Hepatocyte (in vitro differentiated cells): ENCODE data around the gene ISM1. TPM values are rescaled to one million over a fixed set of nuclear protein-coding genes. Genes with fewer than 3 reads are reported as not detected.

ENCODE experiments used
- DNase-seq: peaks from one replicate; pipeline ENCODE4 v3.0.0-alpha.2; 2016; ENCODE audit warnings: low spot score
- H2AFZ ChIP-seq: fragments of 200-600 bp; sonication (generic); 2 replicates; pipeline ENCODE4 v1.6.0; 2016; ENCODE audit warnings: antibody characterized with exemption, mild to moderate bottlenecking
- H3K27ac ChIP-seq: fragments of 200-600 bp; sonication (generic); 2 replicates; pipeline ENCODE4 v1.5.1; 2016; ENCODE audit warnings: mild to moderate bottlenecking
- H3K27me3 ChIP-seq: fragments of 200-600 bp; sonication (generic); 2 replicates; pipeline ENCODE4 v1.6.1; 2016
- H3K36me3 ChIP-seq: fragments of 200-600 bp; sonication (generic); replicated peaks from 2 replicates; pipeline ENCODE4 v1.5.1; 2016; ENCODE audit warnings: low read depth; ENCODE audit not compliant: insufficient read depth
- H3K4me1 ChIP-seq: fragments of 200-600 bp; sonication (generic); 2 replicates; pipeline ENCODE4 v1.5.1; 2016; ENCODE audit warnings: mild to moderate bottlenecking, moderate library complexity; ENCODE audit not compliant: insufficient read depth
- H3K4me2 ChIP-seq: fragments of 200-600 bp; sonication (generic); 2 replicates; pipeline ENCODE4 v1.6.0; 2016
- H3K4me3 ChIP-seq: fragments of 200-600 bp; sonication (generic); 2 replicates; pipeline ENCODE4 v1.5.1; 2016; ENCODE audit warnings: mild to moderate bottlenecking
- H3K79me2 ChIP-seq: fragments of 200-600 bp; sonication (generic); 2 replicates; pipeline ENCODE4 v1.6.0; 2017; ENCODE audit warnings: mild to moderate bottlenecking
- H3K9me2 ChIP-seq: fragments of 200-600 bp; sonication (generic); replicated peaks from 2 replicates; pipeline ENCODE4 v1.6.0; 2017; ENCODE audit warnings: mild to moderate bottlenecking; ENCODE audit not compliant: insufficient read depth
- H3K9me3 ChIP-seq: fragments of 200-600 bp; sonication (generic); 2 replicates; pipeline ENCODE4 v1.5.1; 2016; ENCODE audit warnings: low read depth, mild to moderate bottlenecking
- H4K20me1 ChIP-seq: fragments of 200-600 bp; sonication (generic); 2 replicates; pipeline ENCODE4 v1.6.0; 2016; ENCODE audit warnings: mild to moderate bottlenecking; ENCODE audit not compliant: insufficient read depth, poor library complexity, severe bottlenecking
- EZH2 ChIP-seq: fragments of 200-600 bp; sonication (generic); IDR thresholded peaks from 2 replicates; pipeline ENCODE4 v1.6.1; 2016; ENCODE audit warnings: antibody characterized with exemption, mild to moderate bottlenecking, borderline replicate concordance
- EZH2phosphoT487 ChIP-seq: fragments of 200-600 bp; sonication (generic); IDR thresholded peaks from one replicate; pipeline ENCODE4 v1.6.1; 2018; ENCODE audit warnings: antibody characterized with exemption, mild to moderate bottlenecking, low read depth, moderate library complexity; ENCODE audit not compliant: unreplicated experiment, severe bottlenecking
- WGBS: methylation state at CpG from one replicate; pipeline ENCODE4 v1.1.6; 2016; ENCODE audit warnings: low lambda C conversion rate; ENCODE audit errors: missing lambda C conversion rate; 5-methylcytosine and 5-hydroxymethylcytosine counted together
- polyA plus RNA-seq: library from polyadenylated mRNA; unstranded; fragments of >200 nt; fragmentation: Nextera tagmentation; extraction: Ambion mirVana; gene quantifications from 2 replicates; pipeline ENCODE4 v1.2.1, GENCODE V29; 2016
- total RNA-seq: library from RNA; depleted of rRNA; stranded (reverse); fragments of >200 nt; gene quantifications from 2 replicates; pipeline ENCODE4 v1.2.3, GENCODE V29; 2014
- TF ChIP-seq, protein P1 (sequence below): fragments of 200-600 bp; sonication (generic); IDR thresholded peaks from 2 replicates; pipeline ENCODE4 v1.5.1; 2016; ENCODE audit warnings: antibody characterized with exemption, mild to moderate bottlenecking; ENCODE audit not compliant: poor library complexity

Gene ISM1
- total and polyA plus RNA-seq, 2 experiments from 2014 or later: 0.76 to 1.7 TPM

- H4K20me1 ChIP-seq: no peaks in the 10 kb centered on the region
- no peaks in the 10 kb centered on the region for H3K9me2 ChIP-seq
- H3K4me3 ChIP-seq: no peak overlapping the region
- no peaks in the 10 kb centered on the region for H3K27me3 ChIP-seq
- H2AFZ ChIP-seq: no peak overlapping the region
- no peaks in the 10 kb centered on the region for H3K36me3 ChIP-seq
- no peak overlapping the region for H3K27ac ChIP-seq
- H3K4me1 ChIP-seq: no peaks in the 10 kb centered on the region
- H3K4me2 ChIP-seq: no peak overlapping the region
- WGBS: 97% methylated on average over 1 of the region's 1 CpG
- H3K79me2 ChIP-seq: no peaks in the 10 kb centered on the region
- H3K9me3 ChIP-seq: no peaks in the 10 kb centered on the region
- TF ChIP-seq EZH2phosphoT487 (no peak), EZH2 (no peak)
- no peak for DNase-seq
Measured at GRCh38 chr20:13255356-13255755, 34.3 kb downstream of the ISM1 start.

DNA sequence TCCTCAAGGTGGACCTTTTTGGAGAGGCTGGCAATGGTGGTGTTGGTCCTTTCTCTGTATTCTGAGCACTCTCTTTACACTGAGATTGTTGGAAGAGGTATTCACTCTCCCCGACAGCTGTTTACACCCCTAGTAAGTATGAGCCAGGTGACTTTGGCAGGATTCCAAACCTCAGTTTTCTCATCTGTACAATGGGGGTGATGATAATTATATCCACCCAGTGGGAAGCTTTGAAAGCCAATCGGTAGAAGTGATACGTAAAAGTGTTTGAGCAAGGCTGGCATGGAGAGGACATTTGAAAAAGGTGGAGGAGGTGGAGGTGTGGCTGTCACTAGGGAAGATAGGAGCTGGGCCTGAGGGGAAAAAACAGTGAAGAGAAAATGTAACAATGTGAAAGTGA lies 35.5 kb downstream of the ISM1 start:
- Histone ChIP-seq H3K36me3 (no peaks in the 10 kb centered on the region), H3K27me3 (no peaks in the 10 kb centered on the region), H3K79me2 (no peaks in the 10 kb centered on the region), H3K27ac (no peak overlapping the region), H3K9me2 (no peaks in the 10 kb centered on the region), H3K4me1 (no peaks in the 10 kb centered on the region), H2AFZ (no peak overlapping the region), H3K9me3 (no peaks in the 10 kb centered on the region), H4K20me1 (no peaks in the 10 kb centered on the region), H3K4me2 (no peak overlapping the region), H3K4me3 (no peak overlapping the region)
- no peak for DNase-seq
- WGBS: 89% methylated on average over 3 of the region's 3 CpGs
- no peak for TF ChIP-seq EZH2
- TF ChIP-seq EZH2phosphoT487: no peak
- TF ChIP-seq, protein P1, sequence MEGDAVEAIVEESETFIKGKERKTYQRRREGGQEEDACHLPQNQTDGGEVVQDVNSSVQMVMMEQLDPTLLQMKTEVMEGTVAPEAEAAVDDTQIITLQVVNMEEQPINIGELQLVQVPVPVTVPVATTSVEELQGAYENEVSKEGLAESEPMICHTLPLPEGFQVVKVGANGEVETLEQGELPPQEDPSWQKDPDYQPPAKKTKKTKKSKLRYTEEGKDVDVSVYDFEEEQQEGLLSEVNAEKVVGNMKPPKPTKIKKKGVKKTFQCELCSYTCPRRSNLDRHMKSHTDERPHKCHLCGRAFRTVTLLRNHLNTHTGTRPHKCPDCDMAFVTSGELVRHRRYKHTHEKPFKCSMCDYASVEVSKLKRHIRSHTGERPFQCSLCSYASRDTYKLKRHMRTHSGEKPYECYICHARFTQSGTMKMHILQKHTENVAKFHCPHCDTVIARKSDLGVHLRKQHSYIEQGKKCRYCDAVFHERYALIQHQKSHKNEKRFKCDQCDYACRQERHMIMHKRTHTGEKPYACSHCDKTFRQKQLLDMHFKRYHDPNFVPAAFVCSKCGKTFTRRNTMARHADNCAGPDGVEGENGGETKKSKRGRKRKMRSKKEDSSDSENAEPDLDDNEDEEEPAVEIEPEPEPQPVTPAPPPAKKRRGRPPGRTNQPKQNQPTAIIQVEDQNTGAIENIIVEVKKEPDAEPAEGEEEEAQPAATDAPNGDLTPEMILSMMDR: no peak

GRCh38 chr20:13259921-13260320 lies 38.8 kb downstream of the ISM1 start:
- H3K4me1 ChIP-seq: peaks cover 15% of the 10 kb centered on the region
- no peaks in the 10 kb centered on the region for H3K9me2 ChIP-seq
- H3K36me3 ChIP-seq: no peaks in the 10 kb centered on the region
- no peaks in the 10 kb centered on the region for H3K79me2 ChIP-seq
- DNase-seq: no peak
- H3K4me3 ChIP-seq: no peak overlapping the region
- no peaks in the 10 kb centered on the region for H3K9me3 ChIP-seq
- H4K20me1 ChIP-seq: no peaks in the 10 kb centered on the region
- no peak overlapping the region for H3K27ac ChIP-seq
- H3K4me2 ChIP-seq: no peak overlapping the region
- no peak overlapping the region for H2AFZ ChIP-seq
- no peaks in the 10 kb centered on the region for H3K27me3 ChIP-seq
- WGBS: 88% methylated on average over 3 of the region's 3 CpGs
- TF ChIP-seq EZH2phosphoT487: no peak

- no peak for DNase-seq
- Histone ChIP-seq H4K20me1 (no peaks in the 10 kb centered on the region), H3K9me2 (no peaks in the 10 kb centered on the region), H3K4me1 (peaks cover 15% of the 10 kb centered on the region), H3K79me2 (no peaks in the 10 kb centered on the region), H3K4me2 (no peak overlapping the region), H3K4me3 (no peak overlapping the region), H2AFZ (no peak overlapping the region), H3K27me3 (no peaks in the 10 kb centered on the region), H3K27ac (no peak overlapping the region), H3K9me3 (no peaks in the 10 kb centered on the region), H3K36me3 (no peaks in the 10 kb centered on the region)
- 83% methylated on average over 7 of the region's 7 CpGs for whole genome bisulfite sequencing
- TF ChIP-seq EZH2phosphoT487: no peak
- TF ChIP-seq, protein P1: no peak
- no peak for TF ChIP-seq EZH2
Measured at GRCh38 chr20:13260650-13261279, 39.7 kb downstream of the ISM1 start.
